Pulmonary artery endothelial cell (primary cell): ENCODE data around the gene RETN. TPM values are rescaled to one million over a fixed set of nuclear protein-coding genes. Genes with fewer than 3 reads are reported as not detected.
A peak's percentile ranks its signal among the peaks of the same experiment; 100 is the strongest.

Experiments
- DNase-seq: peaks from one replicate; pipeline ENCODE4 v3.0.0-alpha.2; 2011; ENCODE audit warnings: low read depth, low spot score
- total RNA-seq: library from RNA; depleted of rRNA; stranded (reverse); fragments of >200 nt; gene quantifications from 2 replicates; pipeline ENCODE4 v1.2.3, GENCODE V29; 2014

The RETN gene
- total RNA-seq, 1 donor from 2014 or later, result not detected

- DNase-seq, result peak; percentile 22
Observed at GRCh38 chr19:7681340-7682174, 12.7 kb downstream of the RETN start.

- DNase-seq, result no peak
Observed at GRCh38 chr19:7682175-7682855, 13.5 kb downstream of the RETN start.

DNA sequence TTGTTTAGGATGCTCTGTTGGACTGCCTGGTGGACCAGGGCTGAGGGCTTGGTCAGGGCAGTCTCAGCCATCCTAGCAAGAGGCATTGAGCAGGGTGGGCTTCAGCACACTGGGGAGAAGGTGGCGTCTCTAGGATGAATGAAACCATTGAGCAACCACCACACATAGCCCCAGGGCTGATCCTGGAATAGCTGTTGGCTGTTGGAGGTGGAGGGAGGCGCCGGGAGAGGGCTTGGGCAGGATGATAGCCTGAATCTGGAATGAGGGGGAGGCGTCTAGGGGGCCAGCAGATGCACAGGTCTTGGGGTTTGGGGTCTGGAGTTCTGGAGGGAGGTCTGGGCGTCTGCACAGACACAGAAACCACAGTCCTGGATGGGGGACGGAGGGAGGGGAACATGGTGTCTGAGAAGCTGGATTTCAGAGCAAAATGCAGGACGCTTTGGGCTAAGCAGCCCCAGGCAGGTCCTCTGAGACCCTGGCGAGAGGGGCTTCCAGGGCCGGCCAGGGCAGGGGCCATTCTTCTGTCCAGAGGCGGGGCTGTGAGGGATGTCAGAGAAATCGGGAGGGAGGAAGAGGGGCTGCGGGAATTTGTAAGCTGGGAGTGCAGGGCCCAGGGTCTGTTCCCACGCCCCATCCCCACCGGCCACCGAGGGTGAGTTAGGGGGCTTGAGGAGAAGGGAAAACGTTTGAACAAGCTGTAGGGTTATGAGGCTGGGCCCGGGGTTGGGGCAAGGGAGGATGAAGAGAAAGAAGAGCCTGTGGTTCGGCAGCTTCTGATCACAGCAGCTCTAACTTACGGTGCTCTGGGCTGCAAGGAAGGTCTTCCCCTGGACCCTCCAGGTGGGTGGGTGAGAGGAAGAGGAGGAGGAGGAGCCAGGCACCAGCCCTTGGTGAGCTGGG is 16.9 kb downstream of the RETN start:
- no peak for DNase-seq

- DNase-seq, result no peak
Observed at GRCh38 chr19:7687177-7687576, 18.3 kb downstream of the RETN start.

- DNase-seq, result no peak
Observed at GRCh38 chr19:7689165-7689564, 20.3 kb downstream of the RETN start.

DNA sequence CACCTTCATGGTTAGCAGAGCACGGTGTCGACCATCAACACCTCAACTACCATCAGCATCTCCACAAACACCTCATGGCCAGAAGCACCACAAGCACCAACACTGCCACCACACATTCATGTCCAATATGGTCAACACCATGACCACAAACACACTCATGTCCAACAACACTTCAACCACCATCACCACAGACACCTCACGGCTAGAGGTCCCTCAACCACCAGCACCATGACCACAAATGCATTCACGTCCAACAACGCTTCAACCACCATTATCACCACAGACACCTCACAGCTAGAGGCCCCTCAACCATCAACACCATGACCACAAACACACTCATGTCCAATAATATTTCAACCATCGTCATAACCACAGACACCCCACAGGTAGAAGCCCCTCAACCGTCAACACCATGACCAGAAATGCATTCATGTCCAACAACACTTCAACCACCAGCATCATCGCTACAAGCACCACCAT is 22.0 kb downstream of the RETN start:
- DNase-seq, result no peak

- DNase-seq, result no peak
Observed at GRCh38 chr19:7691497-7691896, 22.6 kb downstream of the RETN start.

DNA sequence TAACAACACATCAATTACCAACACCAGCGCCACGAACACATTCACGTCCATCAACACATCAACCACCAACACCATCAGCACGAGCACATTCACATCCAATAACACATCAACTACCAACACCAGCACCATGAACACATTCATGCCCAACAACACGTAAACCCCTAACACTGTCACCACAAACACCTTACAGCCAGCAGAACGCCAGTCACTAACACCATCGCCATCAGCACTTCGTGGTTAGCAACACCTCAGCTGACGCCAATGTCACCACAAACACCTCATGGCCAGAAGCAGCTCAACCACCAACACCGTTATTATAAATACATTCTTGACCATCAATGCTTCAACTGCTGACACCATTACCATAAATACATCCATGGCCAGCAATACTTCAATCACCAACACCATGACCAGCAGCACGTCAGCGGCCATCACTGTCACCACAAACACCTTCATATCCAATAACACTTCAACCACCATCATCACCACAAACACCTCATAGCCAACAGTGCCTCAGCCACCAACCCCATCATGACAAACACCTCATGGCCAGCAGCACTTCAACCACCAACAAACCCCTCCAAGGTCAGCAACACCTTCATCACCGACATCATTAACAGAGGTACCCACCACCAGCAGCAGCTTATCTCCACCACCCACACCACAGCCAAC is 23.7 kb downstream of the RETN start:
- no peak for DNase-seq

DNA sequence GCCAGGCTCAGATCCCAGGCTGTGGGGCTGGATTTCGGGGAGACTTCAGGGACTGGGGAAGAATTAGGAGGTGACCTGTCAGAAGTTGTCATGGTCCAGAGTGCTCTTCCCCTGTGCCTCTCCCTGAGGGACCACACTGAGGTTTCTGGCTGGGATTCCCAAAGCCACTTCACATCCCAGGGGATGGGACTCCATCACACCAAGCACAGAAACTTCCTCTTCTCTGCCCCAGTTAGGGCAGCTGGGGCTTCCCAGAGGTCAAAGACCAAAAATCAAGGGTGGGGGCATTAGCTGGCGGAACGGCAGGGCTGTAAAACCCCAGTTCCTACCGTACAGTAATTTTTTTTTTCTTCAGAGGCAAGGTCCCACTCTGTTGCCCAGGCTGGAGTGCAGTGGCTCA is 25.6 kb downstream of the RETN start:
- no peak for DNase-seq

- no peak for DNase-seq
Observed at GRCh38 chr19:7697721-7698287, 29.0 kb downstream of the RETN start.

DNA sequence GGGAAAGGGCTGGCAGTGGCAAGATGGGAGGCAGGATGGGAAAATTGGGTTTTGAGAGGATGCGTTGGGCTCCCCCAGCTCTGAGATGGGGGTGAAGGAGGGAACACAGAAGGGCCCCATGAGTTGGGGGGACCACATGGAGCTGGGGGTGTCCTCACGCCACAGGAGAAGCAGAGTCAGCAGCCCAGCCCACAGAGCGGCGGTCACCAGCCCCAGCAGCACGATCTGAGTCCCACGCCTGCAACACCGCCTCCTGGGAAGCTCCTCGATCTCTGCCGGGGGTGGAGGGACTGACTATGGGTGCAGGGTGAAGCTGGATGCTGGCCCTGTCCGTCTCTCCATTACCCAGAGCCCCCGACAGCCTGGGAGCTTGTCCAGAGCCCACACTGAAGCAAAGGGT is 29.7 kb downstream of the RETN start:
- no peak for DNase-seq

- DNase-seq, result no peak
Observed at GRCh38 chr19:7699003-7699402, 30.2 kb downstream of the RETN start.

GRCh38 chr19:7699417-7700401 is 30.9 kb downstream of the RETN start:
- no peak for DNase-seq

GRCh38 chr19:7701049-7701653 is 32.3 kb downstream of the RETN start:
- DNase-seq, result no peak

DNA sequence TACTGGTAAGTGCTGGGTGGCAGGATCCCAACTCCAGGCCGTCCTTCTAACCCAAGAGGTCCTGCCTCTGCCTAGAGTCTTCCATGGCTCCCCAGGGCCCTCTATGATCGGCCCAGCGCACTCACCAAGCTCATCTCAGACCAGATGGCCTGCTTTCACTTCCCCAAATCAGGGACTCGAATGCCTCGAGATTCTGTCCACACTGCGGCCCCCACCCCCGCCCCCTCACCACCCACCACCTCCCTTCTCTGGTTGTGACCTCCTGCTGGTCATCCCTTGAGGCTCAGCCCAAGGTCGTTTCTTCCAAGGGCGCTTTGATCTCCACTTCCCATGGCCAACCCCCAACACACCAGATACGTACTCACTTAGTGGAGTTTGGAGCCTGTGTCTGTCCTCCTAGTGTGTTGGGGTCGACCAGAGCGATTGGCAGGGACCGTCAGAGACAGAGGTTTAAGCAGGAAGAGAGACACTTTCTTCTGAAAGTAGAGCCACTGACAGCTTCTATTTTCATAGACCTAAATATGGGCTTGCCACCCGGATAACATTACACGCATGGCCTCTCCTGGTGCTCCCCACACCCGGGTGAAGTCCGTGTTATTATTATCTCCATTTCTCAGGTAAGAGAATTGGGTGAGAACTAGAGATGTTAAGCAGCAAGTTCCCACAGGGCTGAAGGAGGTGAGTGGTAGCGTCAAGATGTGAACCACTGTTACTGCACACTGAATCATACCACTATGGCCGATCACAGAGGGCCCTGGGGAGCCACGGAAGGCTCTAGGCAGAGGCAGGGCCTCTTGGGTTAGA is 33.0 kb downstream of the RETN start, which contains the start of gene FCER2:
Gene FCER2, minus strand, starts transcription at position 478 of the 804 bp plus-strand sequence. CDS start 2,371 bp downstream, outside the sequence.
- DNase-seq, result no peak

GRCh38 chr19:7703332-7703731 is 34.5 kb downstream of the RETN start:
- DNase-seq, result no peak

GRCh38 chr19:7704280-7705060 is 35.6 kb downstream of the RETN start:
- DNase-seq, result no peak
